ENCODE results near the gene SAG. TPM values are rescaled to one million over a fixed set of nuclear protein-coding genes. Genes with fewer than 3 reads are reported as not detected.

SAG gene
- total RNA-seq, 3 donors from 2014 or later, result not detected

DNA sequence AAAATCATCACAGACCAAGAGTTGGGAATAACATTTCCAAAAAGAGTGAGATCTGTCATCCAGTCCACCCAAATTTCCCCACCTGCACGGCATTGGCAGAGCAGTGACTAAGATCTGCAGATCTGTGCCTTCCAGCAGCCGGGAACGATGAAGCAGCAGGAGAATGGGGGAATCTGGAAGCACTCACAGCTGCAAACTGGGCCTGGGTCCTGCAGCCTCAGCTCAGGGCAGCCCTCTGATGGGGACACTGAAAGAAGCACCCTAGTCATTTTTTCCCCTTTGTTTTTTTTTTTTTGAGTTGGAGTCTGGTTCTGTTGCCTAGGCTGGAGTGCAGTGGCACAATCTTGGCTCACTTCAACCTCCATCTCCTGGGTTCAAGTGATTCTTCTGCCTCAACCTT is 4.4 kb upstream of the SAG start:
- Mint-ChIP-seq H3K27me3 (ENCODE audit: low read depth) (no peaks in the 10 kb centered on the region), H3K4me3 (no peak overlapping the region), H3K9me3 (no peaks in the 10 kb centered on the region), H3K4me1 (ENCODE audit: low read depth) (no peaks in the 10 kb centered on the region), H3K36me3 (ENCODE audit: insufficient read depth) (no peaks in the 10 kb centered on the region)
- ATAC-seq (no peak), DNase-seq (no peak)

DNA sequence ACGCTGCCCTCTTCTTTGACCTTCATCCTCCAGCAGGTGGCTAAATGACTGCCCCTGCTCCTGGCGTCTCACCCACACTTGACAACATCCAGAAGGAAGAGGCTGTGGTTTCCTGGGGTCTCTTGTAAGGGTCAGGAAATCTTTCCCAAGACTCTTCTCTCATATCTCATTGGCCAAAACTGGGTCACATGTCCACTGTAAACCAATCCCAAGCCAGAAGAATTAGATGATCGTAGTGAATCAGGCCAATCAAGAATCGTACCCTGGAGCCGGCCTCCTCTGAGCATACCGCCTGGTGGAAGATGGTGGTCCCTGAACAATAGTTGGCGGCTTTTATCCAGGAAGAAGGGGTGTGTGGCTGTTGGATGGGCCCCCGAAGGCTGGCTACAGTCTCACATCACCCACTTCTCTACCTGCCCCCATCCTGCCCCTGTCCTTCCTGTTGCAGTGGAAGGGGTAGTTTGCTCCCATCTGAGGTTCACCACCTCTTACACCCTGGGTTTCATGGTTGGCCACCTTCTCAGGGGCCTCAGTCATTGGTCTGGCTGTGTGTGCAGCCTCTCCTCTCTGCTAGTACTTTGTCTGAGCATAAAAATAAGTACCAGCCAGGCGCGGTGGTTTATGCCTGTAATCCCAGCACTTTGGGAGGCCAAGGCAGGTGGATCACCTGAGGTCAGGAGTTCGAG is 3.8 kb downstream of the SAG start:
- no peaks in the 10 kb centered on the region for H3K36me3 Mint-ChIP-seq (ENCODE audit: insufficient read depth)
- DNase-seq, result no peak
- no peaks in the 10 kb centered on the region for H3K9me3 Mint-ChIP-seq
- H3K4me1 Mint-ChIP-seq (ENCODE audit: low read depth), result peaks cover 5% of the 10 kb centered on the region
- H3K27me3 Mint-ChIP-seq (ENCODE audit: low read depth), result no peaks in the 10 kb centered on the region
- H3K4me3 Mint-ChIP-seq, result no peak overlapping the region
- ATAC-seq, result no peak

DNA sequence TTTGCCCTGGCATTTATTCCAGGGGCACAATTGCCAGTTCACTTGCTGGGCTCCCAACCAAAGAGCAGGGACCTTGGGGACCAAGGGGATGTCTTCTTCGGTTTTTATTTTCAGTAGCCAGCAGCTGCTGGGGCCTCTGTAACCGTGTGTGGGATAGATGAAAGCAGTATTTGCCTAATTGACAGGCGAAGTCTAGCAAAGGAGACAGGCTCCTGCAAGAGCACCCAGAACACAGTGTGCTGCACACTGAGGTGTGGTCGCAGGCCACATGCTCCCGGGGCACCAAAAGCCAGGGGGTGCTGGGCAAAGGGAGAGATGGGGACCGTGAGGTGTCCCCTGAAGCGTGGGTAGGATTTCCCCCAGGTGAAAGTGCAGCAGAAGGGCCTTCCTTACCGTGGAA is 5.3 kb downstream of the SAG start:
- Mint-ChIP-seq H3K4me1 (ENCODE audit: low read depth) (peaks cover 5% of the 10 kb centered on the region), H3K27me3 (ENCODE audit: low read depth) (no peaks in the 10 kb centered on the region), H3K4me3 (no peak overlapping the region), H3K36me3 (ENCODE audit: insufficient read depth) (no peaks in the 10 kb centered on the region), H3K9me3 (no peaks in the 10 kb centered on the region)
- ATAC-seq (no peak), DNase-seq (no peak)

DNA sequence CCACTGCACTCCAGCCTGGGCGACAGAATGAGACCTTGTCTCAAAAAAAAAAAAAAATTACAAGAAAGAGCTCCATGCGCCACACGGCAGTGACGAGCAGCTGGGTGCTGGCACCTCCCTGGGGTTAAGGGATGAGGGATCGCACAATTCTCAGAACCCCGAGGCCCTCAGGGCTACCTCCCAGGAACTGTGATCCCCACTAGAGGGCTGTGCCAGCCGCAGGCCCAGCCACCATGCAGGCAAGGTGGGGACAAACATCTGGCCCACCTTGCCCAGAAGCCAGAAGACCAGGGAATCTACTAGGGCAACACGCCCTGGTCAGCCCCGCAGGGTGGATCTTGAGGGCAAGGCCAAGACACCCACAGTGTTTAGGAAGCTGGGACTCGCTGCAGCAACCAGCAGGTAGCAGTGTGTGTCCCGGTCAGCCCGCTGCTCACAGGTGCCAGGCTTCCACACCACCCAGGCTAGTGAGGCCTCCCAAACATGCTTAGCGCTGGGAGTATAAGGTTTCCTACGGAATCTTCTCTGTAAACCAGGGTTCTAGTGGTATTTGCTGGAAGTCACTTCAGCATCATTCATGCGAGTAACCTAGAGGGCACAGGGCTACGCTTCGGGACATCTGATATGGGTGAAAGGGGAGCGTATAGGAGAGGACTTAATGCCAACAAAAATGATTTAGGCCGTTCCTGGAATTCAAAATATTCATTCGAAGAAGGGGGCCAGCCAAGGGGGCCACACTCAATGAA is 6.7 kb downstream of the SAG start:
- no peaks in the 10 kb centered on the region for H3K36me3 Mint-ChIP-seq (ENCODE audit: insufficient read depth)
- H3K4me1 Mint-ChIP-seq (ENCODE audit: low read depth), result peaks cover 5% of the 10 kb centered on the region
- peaks cover 4% of the 10 kb centered on the region for H3K27me3 Mint-ChIP-seq (ENCODE audit: low read depth)

GRCh38 chr2:233317196-233317943 is 9.8 kb downstream of the SAG start:
- ATAC-seq (no peak), DNase-seq (no peak)
- Mint-ChIP-seq H3K27me3 (ENCODE audit: low read depth) (peaks cover 4% of the 10 kb centered on the region), H3K36me3 (ENCODE audit: insufficient read depth) (no peaks in the 10 kb centered on the region), H3K9me3 (no peaks in the 10 kb centered on the region), H3K4me1 (ENCODE audit: low read depth) (peaks cover 3% of the 10 kb centered on the region), H3K4me3 (no peak overlapping the region)

More for the DNA sequence above, 6.7 kb downstream of the SAG start:
- DNase-seq (no peak), ATAC-seq (no peak)
- H3K9me3 Mint-ChIP-seq, result no peaks in the 10 kb centered on the region
- H3K4me3 Mint-ChIP-seq, result no peak overlapping the region

DNA sequence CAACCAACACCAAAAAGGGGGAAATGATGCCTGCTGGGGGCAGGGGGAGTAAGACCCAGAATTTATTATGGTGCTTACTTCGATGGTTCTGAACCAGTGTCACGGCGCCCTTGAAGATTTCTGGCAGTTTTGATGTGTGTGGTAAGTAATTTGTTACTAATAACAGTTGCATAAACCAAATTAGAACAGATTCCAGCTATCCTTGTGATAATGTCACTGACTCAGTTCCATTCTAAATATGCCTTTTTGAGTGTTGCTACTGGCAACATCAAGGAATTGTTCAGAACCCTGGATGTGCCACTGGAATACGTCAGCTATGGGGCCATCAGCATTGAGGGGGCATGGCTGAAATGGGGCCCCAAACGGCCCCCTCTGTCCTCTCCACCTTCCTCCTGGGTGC is 11.6 kb downstream of the SAG start:
- Mint-ChIP-seq H3K36me3 (ENCODE audit: insufficient read depth) (no peaks in the 10 kb centered on the region), H3K27me3 (ENCODE audit: low read depth) (peaks cover 4% of the 10 kb centered on the region), H3K4me1 (ENCODE audit: low read depth) (peaks cover 8% of the 10 kb centered on the region), H3K9me3 (no peaks in the 10 kb centered on the region), H3K4me3 (no peak overlapping the region)
- ATAC-seq, result no peak
- DNase-seq, result no peak

GRCh38 chr2:233320470-233320869 is 12.9 kb downstream of the SAG start:
- Mint-ChIP-seq H3K36me3 (ENCODE audit: insufficient read depth) (no peaks in the 10 kb centered on the region), H3K4me3 (no peak overlapping the region), H3K4me1 (ENCODE audit: low read depth) (peaks cover 8% of the 10 kb centered on the region), H3K27me3 (ENCODE audit: low read depth) (peaks cover 4% of the 10 kb centered on the region), H3K9me3 (no peaks in the 10 kb centered on the region)
- DNase-seq (no peak), ATAC-seq (no peak)

- Mint-ChIP-seq H3K9me3 (no peaks in the 10 kb centered on the region), H3K27me3 (ENCODE audit: low read depth) (peaks cover 4% of the 10 kb centered on the region), H3K36me3 (ENCODE audit: insufficient read depth) (no peaks in the 10 kb centered on the region), H3K4me3 (no peak overlapping the region), H3K4me1 (ENCODE audit: low read depth) (peaks cover 8% of the 10 kb centered on the region)
- DNase-seq (no peak), ATAC-seq (no peak)
These were observed 13.6 kb downstream of the SAG start for GRCh38 chr2:233321166-233321565.

DNA sequence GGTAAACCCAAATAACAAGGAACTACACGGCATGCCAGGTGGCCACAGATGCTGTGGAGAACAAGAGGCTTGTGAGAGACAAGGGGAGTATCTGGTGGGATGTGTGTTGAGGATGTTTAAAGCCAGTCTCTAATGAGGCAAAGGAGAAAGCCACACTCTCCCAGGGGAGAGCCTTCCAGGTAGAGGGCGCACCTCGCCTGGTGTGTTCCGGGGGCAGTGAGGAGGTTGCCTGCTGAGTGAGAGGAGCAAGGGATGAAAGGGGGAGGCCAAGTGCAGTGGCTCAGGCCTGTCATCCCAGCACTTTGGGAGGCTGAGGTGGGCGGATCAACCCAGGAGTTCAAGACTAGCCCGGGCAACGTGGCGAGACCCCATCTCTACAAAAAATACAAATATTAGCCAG is 16.2 kb downstream of the SAG start:
- no peaks in the 10 kb centered on the region for H3K36me3 Mint-ChIP-seq (ENCODE audit: insufficient read depth)
- H3K4me1 Mint-ChIP-seq (ENCODE audit: low read depth), result peaks cover 8% of the 10 kb centered on the region
- peaks cover 2% of the 10 kb centered on the region for H3K27me3 Mint-ChIP-seq (ENCODE audit: low read depth)
- ATAC-seq, result no peak
- H3K4me3 Mint-ChIP-seq, result no peak overlapping the region
- no peak for DNase-seq
- H3K9me3 Mint-ChIP-seq, result no peaks in the 10 kb centered on the region

- Mint-ChIP-seq H3K9me3 (no peaks in the 10 kb centered on the region), H3K27me3 (ENCODE audit: low read depth) (no peaks in the 10 kb centered on the region), H3K4me1 (ENCODE audit: low read depth) (peaks cover 14% of the 10 kb centered on the region), H3K36me3 (ENCODE audit: insufficient read depth) (no peaks in the 10 kb centered on the region), H3K4me3 (no peak overlapping the region)
- ATAC-seq (no peak), DNase-seq (no peak)
These were observed 17.6 kb downstream of the SAG start for GRCh38 chr2:233325256-233325655.

GRCh38 chr2:233325814-233326213 is 18.2 kb downstream of the SAG start:
- DNase-seq (no peak), ATAC-seq (no peak)
- Mint-ChIP-seq H3K4me3 (no peak overlapping the region), H3K9me3 (no peaks in the 10 kb centered on the region), H3K36me3 (ENCODE audit: insufficient read depth) (no peaks in the 10 kb centered on the region), H3K4me1 (ENCODE audit: low read depth) (peaks cover 14% of the 10 kb centered on the region), H3K27me3 (ENCODE audit: low read depth) (no peaks in the 10 kb centered on the region)

DNA sequence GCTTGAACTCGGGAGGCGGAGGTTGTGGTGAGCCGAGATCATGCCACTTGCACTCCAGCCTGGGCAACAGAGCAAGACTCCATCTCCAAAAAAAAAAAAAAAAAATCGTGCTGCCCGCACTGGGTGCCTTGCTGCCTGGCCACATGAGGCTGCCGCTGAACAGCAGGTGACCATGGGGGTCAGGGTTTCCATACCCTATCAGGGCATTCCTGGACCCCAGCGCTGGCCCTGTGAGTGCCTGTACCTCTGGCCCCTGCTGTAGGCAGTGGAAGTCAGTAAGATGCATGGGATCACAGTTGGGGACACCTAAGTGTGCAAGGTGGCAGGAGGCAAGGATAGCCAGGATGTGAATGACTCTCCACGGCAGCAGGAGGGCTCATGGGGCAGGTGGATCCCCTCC is 18.9 kb downstream of the SAG start:
- Mint-ChIP-seq H3K9me3 (no peaks in the 10 kb centered on the region), H3K27me3 (ENCODE audit: low read depth) (no peaks in the 10 kb centered on the region), H3K36me3 (ENCODE audit: insufficient read depth) (no peaks in the 10 kb centered on the region), H3K4me1 (ENCODE audit: low read depth) (peaks cover 18% of the 10 kb centered on the region), H3K4me3 (no peak overlapping the region)
- ATAC-seq (no peak), DNase-seq (no peak)

DNA sequence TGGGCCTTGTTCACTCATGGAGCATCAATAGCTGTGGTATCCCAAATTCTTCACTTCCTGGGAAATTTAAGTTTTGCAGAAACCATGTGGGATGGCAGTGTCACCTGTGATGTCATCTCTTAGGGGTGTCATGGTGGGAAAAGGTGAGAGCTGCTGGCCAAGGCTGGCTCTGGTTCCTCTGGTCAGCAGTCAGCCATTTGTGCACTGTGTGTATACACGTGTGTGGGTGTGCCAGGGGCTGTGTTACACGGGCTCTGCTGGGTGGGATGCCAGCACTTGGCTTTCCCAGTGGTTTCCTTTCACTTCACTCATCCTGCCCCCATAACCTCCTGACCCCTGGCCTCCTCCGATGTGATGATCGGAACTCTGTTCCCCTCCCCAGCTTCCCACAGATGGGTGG is 21.3 kb downstream of the SAG start:
- H3K36me3 Mint-ChIP-seq (ENCODE audit: insufficient read depth), result no peaks in the 10 kb centered on the region
- peaks cover 33% of the 10 kb centered on the region for H3K4me1 Mint-ChIP-seq (ENCODE audit: low read depth)
- no peaks in the 10 kb centered on the region for H3K27me3 Mint-ChIP-seq (ENCODE audit: low read depth)
- DNase-seq, result no peak
- H3K9me3 Mint-ChIP-seq, result no peaks in the 10 kb centered on the region
- ATAC-seq, result no peak
- H3K4me3 Mint-ChIP-seq, result no peak overlapping the region

- no peaks in the 10 kb centered on the region for H3K36me3 Mint-ChIP-seq (ENCODE audit: insufficient read depth)
- H3K4me1 Mint-ChIP-seq (ENCODE audit: low read depth), result peaks cover 37% of the 10 kb centered on the region
- no peaks in the 10 kb centered on the region for H3K9me3 Mint-ChIP-seq
- no peak overlapping the region for H3K4me3 Mint-ChIP-seq
- H3K27me3 Mint-ChIP-seq (ENCODE audit: low read depth), result no peaks in the 10 kb centered on the region
- no peak for DNase-seq
- no peak for ATAC-seq
These were observed 22.0 kb downstream of the SAG start for GRCh38 chr2:233329489-233330135.

All from activated T-cell treated with anti-CD3 and anti-CD28 coated beads, Interleukin-2, amount 50 U/mL, for 4 hours (primary cell).